ENCODE results near the gene ZDHHC6.
"Not testable (repeated sequence)": the region's sequence is repeated elsewhere in the genome, so short reads cannot be mapped to it uniquely, and the experiment has no call there.

Gene ZDHHC6

GRCh38 chr10:112446055-112446854 lies 459 bp downstream of the ZDHHC6 start:
- DNase-seq (ENCODE audit: low read depth in 2 of 2): no peak

GRCh38 chr10:112442063-112442462 lies 4.7 kb downstream of the ZDHHC6 start:
- DNase-seq (ENCODE audit: low read depth in 2 of 2): no peak

GRCh38 chr10:112441520-112441919 lies 5.2 kb downstream of the ZDHHC6 start:
- no peak for DNase-seq (ENCODE audit: low read depth in 2 of 2)

- no peak for DNase-seq (ENCODE audit: low read depth in 2 of 2)
Measured at GRCh38 chr10:112438356-112438755, 8.4 kb downstream of the ZDHHC6 start.

GRCh38 chr10:112434988-112435619 lies 11.6 kb downstream of the ZDHHC6 start:
- no peak for DNase-seq (ENCODE audit: low read depth in 2 of 2)

GRCh38 chr10:112433136-112433535 lies 13.6 kb downstream of the ZDHHC6 start:
- no peak for DNase-seq (ENCODE audit: low read depth in 2 of 2)

GRCh38 chr10:112429654-112430230 lies 17.0 kb downstream of the ZDHHC6 start:
- no peak for DNase-seq (ENCODE audit: low read depth in 2 of 2)

- no peak for DNase-seq (ENCODE audit: low read depth in 2 of 2)
Measured at GRCh38 chr10:112429147-112429546, 17.6 kb downstream of the ZDHHC6 start.

GRCh38 chr10:112426111-112426510 lies 20.6 kb downstream of the ZDHHC6 start:
- no peak for DNase-seq (ENCODE audit: low read depth in 2 of 2)

GRCh38 chr10:112424651-112425050 lies 22.1 kb downstream of the ZDHHC6 start:
- no peak for DNase-seq (ENCODE audit: low read depth in 2 of 2)

GRCh38 chr10:112421731-112422130 lies 25.0 kb downstream of the ZDHHC6 start:
- DNase-seq (ENCODE audit: low read depth in 2 of 2): no peak

- DNase-seq (ENCODE audit: low read depth in 2 of 2): no peak
Measured at GRCh38 chr10:112412696-112413095, 34.0 kb downstream of the ZDHHC6 start.

GRCh38 chr10:112409755-112410154 lies 37.0 kb downstream of the ZDHHC6 start:
- DNase-seq (ENCODE audit: low read depth in 2 of 2): no peak

GRCh38 chr10:112409299-112409698 lies 37.4 kb downstream of the ZDHHC6 start:
- no peak for DNase-seq (ENCODE audit: low read depth in 2 of 2)

- no peak for DNase-seq (ENCODE audit: low read depth in 2 of 2)
Measured at GRCh38 chr10:112407696-112408095, 39.0 kb downstream of the ZDHHC6 start.

- DNase-seq (ENCODE audit: low read depth in 2 of 2): not testable (repeated sequence)
Measured at GRCh38 chr10:112406806-112407205, 39.9 kb downstream of the ZDHHC6 start.

GRCh38 chr10:112404617-112405016 lies 42.1 kb downstream of the ZDHHC6 start:
- DNase-seq (ENCODE audit: low read depth in 2 of 2): no peak

GRCh38 chr10:112402917-112403316 lies 43.8 kb downstream of the ZDHHC6 start:
- no peak for DNase-seq (ENCODE audit: low read depth in 2 of 2)

- no peak for DNase-seq (ENCODE audit: low read depth in 2 of 2)
Measured at GRCh38 chr10:112397592-112397991, 49.1 kb downstream of the ZDHHC6 start.

- no peak for DNase-seq (ENCODE audit: low read depth in 2 of 2)
Measured at GRCh38 chr10:112395809-112396530, 50.7 kb downstream of the ZDHHC6 start.

- DNase-seq (ENCODE audit: low read depth in 2 of 2): no peak
Measured at GRCh38 chr10:112394475-112394875, 52.2 kb downstream of the ZDHHC6 start.

- no peak for DNase-seq (ENCODE audit: low read depth in 2 of 2)
Measured at GRCh38 chr10:112393827-112394226, 52.9 kb downstream of the ZDHHC6 start.
